Small intestine (tissue), 16 donors: ENCODE data around the gene SPATA45. TPM values are rescaled to one million over a fixed set of nuclear protein-coding genes. Genes with fewer than 3 reads are reported as not detected.

Experiments used
- DNase-seq, 2 donors: peaks; one replicate each; pipeline versions ENCODE4 v3.0.0 to v3.0.0-alpha.2; 2013
- FAIRE-seq: peaks from 2 replicates; lab custom pipeline; 2012; peaks lifted over from hg19 to GRCh38; lab: Jason Lieb, UNC
- H3K27ac ChIP-seq, 3 donors: one replicate each; pipeline ENCODE4 v1.5.1; 2013; ENCODE audit warnings: low read length in 2 of 3, mild to moderate bottlenecking in 2 of 3, control low read depth in 1 of 3, inconsistent platforms in 1 of 3, low read depth in 1 of 3, moderate library complexity in 1 of 3
- H3K27me3 ChIP-seq, 3 donors: one replicate each; pipeline ENCODE4 v1.6.1; 2013; ENCODE audit warnings: low read length in 3 of 3, inconsistent platforms in 1 of 3; ENCODE audit not compliant: control insufficient read depth in 3 of 3, insufficient read depth in 3 of 3
- H3K36me3 ChIP-seq, 3 donors: one replicate each; pipeline ENCODE4 v1.6.1; 2013; ENCODE audit warnings: low read length in 3 of 3, inconsistent platforms in 1 of 3, low read depth in 1 of 3, mild to moderate bottlenecking in 1 of 3, moderate library complexity in 1 of 3; ENCODE audit not compliant: control insufficient read depth in 3 of 3, insufficient read depth in 2 of 3
- H3K4me1 ChIP-seq, 3 donors: one replicate each; pipeline ENCODE4 v1.6.1; 2013; ENCODE audit warnings: low read length in 2 of 3, inconsistent platforms in 1 of 3, low read depth in 1 of 3, mild to moderate bottlenecking in 1 of 3, moderate library complexity in 1 of 3; ENCODE audit not compliant: control insufficient read depth in 3 of 3, insufficient read depth in 2 of 3
- H3K4me3 ChIP-seq, 3 donors: one replicate each; pipeline ENCODE4 v1.5.1; 2013; ENCODE audit warnings: low read length in 3 of 3, control low read depth in 1 of 3, inconsistent platforms in 1 of 3, low read depth in 1 of 3, mild to moderate bottlenecking in 1 of 3, moderate library complexity in 1 of 3
- H3K9me3 ChIP-seq, 2 donors: one replicate each; pipeline ENCODE4 v1.6.1; 2013; ENCODE audit warnings: low read depth in 1 of 2, low read length in 1 of 2; ENCODE audit not compliant: control insufficient read depth in 2 of 2, insufficient read depth in 1 of 2
- WGBS, 3 donors: extraction: QIAGEN DNeasy Blood & Tissue Kit; methylation state at CpG; one replicate each; pipeline ENCODE4 v1.1.7; 2013; 5-methylcytosine and 5-hydroxymethylcytosine counted together
- long read RNA-seq, 10 donors: transcript quantifications; one replicate each; lab custom pipeline, GENCODE V29; 2026
- polyA plus RNA-seq, 4 donors: library from polyadenylated mRNA; stranded (reverse) in 3 of 4; unstranded in 1 of 4; fragments of 200-250 nt in 3 of 4; fragments of 120-200 nt in 1 of 4; gene quantifications; one replicate each; pipeline versions ENCODE4 v1.2.1 to v1.2.3, GENCODE V29; 2013
- donor health status: healthy with polysubstance abuse.
- donor health status: control.
- donor health status: control.
- donor health status: Bipolar disorder and iron deficiency.
- donor health status: healthy.

Gene SPATA45
- under 1 TPM in 1 of 4 donors, not detected in 3; 0.19 TPM for polyA plus RNA-seq
- long read RNA-seq, donor 1 = 0 reads
- long read RNA-seq, donor 2 = 0 reads
- long read RNA-seq, donor 3 = 0 reads
- long read RNA-seq, donor 4 = 0 reads
- long read RNA-seq, donor 5 = 0 reads
- long read RNA-seq, donor 6 = 0 reads
- long read RNA-seq, donor 7 = 0 reads
- long read RNA-seq, donor 8 = 0 reads
- long read RNA-seq, donor 9 = 0 reads
- long read RNA-seq, donor 10 = 0 reads

DNA sequence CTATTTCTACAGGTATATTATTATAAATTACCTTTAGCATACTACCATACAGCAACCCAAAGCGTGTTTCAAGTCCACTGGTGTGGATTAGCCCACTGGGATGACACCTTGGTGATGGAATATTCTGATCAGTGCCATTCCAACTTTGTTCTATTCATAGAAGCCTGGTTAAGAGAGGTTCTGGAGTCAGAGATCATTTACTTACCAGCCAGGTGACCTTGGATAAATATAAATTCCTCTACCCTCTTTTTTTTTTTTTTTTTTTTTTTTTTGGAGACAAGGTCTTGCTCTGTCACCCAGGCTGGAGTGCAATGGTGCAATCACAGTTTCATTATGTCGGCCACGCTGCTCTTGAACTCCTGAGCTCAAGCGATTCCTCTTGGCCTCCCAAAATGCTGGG is at the start of gene SPATA45:
TSS of gene SPATA45 (minus strand) at position 101 of the 400 bp plus-strand sequence. CDS start 11,500 bp downstream, outside the sequence.
- WGBS, 3 donors = 93 to 98% (median 93%) methylated on average over 4 of the region's 4 CpGs
- H3K27ac ChIP-seq = no peak within 1 kb of the TSS
- H3K4me1 ChIP-seq = no peaks in the 10 kb centered on the region
- H3K36me3 ChIP-seq = no peaks in the 10 kb centered on the region
- FAIRE-seq (no peak), DNase-seq (no peak)
- H3K4me3 ChIP-seq = no peak within 1 kb of the TSS
- H3K9me3 ChIP-seq = peaks cover 0 to 12% of the 10 kb centered on the region in 2 donors
- H3K27me3 ChIP-seq = no peaks in the 10 kb centered on the region

DNA sequence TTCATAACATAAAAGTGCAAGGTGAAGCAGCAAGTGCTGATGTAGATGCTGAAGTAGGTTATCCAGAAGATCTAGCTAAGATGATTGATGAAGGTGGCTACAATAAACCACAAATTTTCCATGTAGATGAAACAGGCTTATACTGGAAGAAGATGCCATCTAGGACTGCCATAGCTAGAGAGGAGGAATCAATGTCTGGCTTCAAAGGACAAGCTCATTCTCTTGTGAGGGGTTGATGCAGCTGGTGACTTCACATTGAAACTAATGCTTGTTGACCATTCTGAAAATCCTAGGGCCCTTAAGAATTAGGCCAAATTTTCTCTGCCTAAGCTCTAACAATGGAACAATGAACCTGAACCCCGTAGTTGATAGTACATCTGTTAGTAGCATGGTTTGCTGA is 44.7 kb upstream of the SPATA45 start:
- Histone ChIP-seq H3K36me3 (peaks cover 6 to 25% (median 14%) of the 10 kb centered on the region in 3 donors), H3K4me3 (no peak overlapping the region), H3K9me3 (no peaks in the 10 kb centered on the region), H3K27me3 (no peaks in the 10 kb centered on the region), H3K4me1 (no peaks in the 10 kb centered on the region), H3K27ac (no peak overlapping the region)
- FAIRE-seq (no peak), DNase-seq (no peak)
- 94 to 96% (median 95%) methylated on average over 1 of the region's 1 CpG for WGBS, 3 donors

DNA sequence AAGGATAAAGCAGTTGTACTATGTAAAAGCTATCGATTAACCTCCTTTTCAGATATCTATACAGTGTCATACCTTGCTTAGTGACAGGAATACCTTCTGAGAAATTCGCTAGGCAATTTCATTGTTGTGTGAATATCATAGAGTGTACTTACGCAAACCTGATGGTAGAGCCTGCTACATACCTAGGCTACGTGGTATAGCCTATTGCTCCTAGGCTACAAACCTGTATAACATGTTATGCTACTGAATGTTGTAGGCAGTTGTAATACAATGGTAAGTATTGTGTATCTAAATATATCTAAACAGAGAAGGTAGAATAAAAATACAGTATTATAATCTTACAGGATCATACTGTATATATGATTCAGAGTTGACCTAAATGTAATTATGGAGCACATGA is 37.1 kb upstream of the SPATA45 start:
- Histone ChIP-seq H3K27ac (no peak overlapping the region), H3K27me3 (no peaks in the 10 kb centered on the region), H3K4me3 (no peak overlapping the region), H3K4me1 (no peaks in the 10 kb centered on the region), H3K9me3 (no peaks in the 10 kb centered on the region), H3K36me3 (peaks cover 2 to 32% (median 8%) of the 10 kb centered on the region in 3 donors)
- no peak for FAIRE-seq
- 81 to 86% (median 85%) methylated on average over 4 of the region's 4 CpGs for WGBS, 3 donors
- no peak for DNase-seq

DNA sequence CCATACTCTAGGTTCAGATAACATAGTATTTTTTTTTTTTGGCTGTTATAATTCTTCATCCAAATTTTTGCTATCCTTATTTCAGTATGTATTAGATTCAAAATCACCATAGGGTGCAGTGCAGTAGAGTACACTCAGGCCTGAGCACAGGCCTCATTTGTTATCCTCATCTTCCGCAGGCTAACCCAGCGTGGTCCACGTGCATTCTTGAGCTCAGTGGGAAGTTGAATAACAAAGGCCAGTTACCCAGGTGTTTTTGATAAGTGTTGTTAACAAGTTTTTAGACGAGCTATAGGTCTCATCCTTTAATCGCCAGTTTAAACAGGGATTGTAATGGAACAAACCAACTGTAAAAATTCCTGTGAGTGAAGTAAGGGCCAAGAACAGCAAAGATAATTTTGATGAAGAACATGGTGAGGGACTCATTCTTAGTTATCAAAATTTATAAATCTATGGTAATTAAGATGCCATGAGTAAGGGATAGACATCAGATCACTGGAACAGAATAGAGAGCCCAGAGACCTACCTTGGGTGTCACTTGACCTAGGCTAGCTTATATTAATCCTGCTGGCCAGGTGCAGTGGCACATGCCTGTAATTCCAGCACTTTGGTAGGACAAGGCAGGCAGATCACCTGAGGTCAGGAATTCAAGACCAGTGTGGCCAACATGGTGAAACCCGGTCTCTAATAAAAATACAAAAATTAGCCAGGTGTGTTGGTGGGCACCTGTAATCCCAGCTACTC is 32.7 kb upstream of the SPATA45 start:
- H3K36me3 ChIP-seq = peaks cover 2 to 30% (median 5%) of the 10 kb centered on the region in 3 donors
- H3K27ac ChIP-seq = no peak overlapping the region
- no peak for FAIRE-seq
- no peaks in the 10 kb centered on the region for H3K9me3 ChIP-seq
- no peak for DNase-seq
- 89 to 92% (median 89%) methylated on average over 6 of the region's 6 CpGs for WGBS, 3 donors
- no peaks in the 10 kb centered on the region for H3K4me1 ChIP-seq
- no peaks in the 10 kb centered on the region for H3K27me3 ChIP-seq
- no peak overlapping the region for H3K4me3 ChIP-seq

DNA sequence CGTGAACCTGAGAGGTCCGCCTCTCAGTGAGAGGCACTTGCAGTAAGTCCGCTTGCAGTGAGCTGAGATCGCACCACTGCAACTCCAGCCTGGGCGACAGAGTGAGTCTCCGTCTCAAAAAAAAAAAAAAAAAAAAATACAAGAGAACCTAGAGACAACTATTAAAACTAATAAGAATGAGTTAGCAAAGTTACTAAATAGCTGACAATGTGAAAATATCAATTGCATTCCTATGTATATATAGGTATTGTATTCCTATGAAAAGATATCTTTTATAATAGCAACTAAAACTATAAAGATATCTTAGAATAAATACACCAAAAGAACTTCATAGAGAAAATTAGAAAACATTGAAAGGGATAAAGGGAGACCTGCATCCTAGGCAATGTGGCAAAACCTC is 31.0 kb upstream of the SPATA45 start:
- Histone ChIP-seq H3K36me3 (peaks cover under 1 to 32% (median 6%) of the 10 kb centered on the region in 3 donors), H3K27me3 (no peaks in the 10 kb centered on the region), H3K27ac (no peak overlapping the region), H3K4me3 (no peak overlapping the region), H3K4me1 (no peaks in the 10 kb centered on the region), H3K9me3 (no peaks in the 10 kb centered on the region)
- no peak for DNase-seq
- WGBS, 3 donors = 96 to 98% (median 98%) methylated on average over 6 of the region's 6 CpGs
- FAIRE-seq = no peak

DNA sequence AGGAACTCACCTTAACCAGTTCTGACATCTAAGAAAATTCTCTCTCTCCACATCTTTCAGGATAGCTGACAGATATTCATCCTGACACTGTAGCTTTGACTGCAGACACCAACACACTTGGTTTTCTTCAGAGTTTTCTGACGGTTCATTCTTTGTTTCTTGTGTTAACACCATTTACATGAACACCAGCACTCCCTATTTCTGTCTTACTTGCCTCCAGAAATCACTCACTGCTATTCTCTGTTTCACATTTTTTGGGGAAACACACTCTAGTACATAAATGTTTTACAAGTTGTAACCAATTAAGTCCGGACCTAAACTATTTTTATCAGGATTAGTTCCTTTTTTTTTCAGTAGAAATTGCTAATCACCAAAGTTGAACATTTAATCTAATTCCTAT is 26.1 kb upstream of the SPATA45 start:
- no peak for DNase-seq
- H3K36me3 ChIP-seq = peaks cover 2 to 37% (median 9%) of the 10 kb centered on the region in 3 donors
- WGBS, 3 donors = 70 to 71% (median 71%) methylated on average over 2 of the region's 2 CpGs
- H3K27me3 ChIP-seq = no peaks in the 10 kb centered on the region
- no peaks in the 10 kb centered on the region for H3K9me3 ChIP-seq
- FAIRE-seq = no peak
- no peaks in the 10 kb centered on the region for H3K4me1 ChIP-seq
- no peak overlapping the region for H3K4me3 ChIP-seq
- H3K27ac ChIP-seq = no peak overlapping the region

DNA sequence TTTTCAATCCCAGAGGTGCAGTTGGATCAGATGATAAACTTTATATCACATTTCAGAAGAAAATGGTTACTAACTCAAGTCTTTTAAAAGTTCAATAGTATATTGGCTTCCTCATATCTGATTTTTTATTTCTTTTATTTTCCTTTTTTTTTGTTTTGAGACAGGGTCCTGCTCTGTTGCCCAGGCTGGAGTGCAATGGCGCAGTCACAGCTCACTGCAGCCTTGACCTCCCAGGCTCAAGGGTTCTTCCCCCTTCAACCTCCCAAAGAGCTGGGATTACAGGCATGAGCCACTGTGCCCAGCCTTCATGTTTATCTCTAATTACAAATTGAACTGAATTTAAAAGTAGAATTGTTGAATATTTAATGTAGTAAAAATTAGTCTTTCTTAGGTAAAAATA is 24.5 kb upstream of the SPATA45 start:
- 100% methylated on average over 1 of the region's 1 CpG for WGBS, 3 donors
- H3K4me3 ChIP-seq = no peak overlapping the region
- no peaks in the 10 kb centered on the region for H3K27me3 ChIP-seq
- H3K27ac ChIP-seq = no peak overlapping the region
- peaks cover 2 to 39% (median 9%) of the 10 kb centered on the region in 3 donors for H3K36me3 ChIP-seq
- no peaks in the 10 kb centered on the region for H3K4me1 ChIP-seq
- H3K9me3 ChIP-seq = no peaks in the 10 kb centered on the region
- DNase-seq (no peak), FAIRE-seq (no peak)

DNA sequence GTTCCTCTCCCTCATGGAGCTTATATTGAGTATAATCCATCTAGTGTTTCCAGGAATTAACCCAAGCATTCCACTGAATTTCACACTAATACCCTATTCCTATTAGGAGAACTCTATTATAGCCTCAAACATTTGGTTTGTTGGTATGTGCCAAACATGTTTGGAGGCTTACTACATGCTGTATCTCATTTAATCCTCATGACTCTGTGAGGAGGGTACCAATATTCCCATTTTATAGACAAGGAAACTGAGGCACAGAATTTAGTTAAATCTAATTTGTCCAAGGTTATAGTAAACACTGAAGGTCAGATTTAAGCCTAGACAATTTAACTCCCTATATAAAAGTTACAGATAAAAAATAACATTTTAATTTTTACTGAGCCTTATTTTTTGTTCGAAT is 19.7 kb upstream of the SPATA45 start:
- Histone ChIP-seq H3K27me3 (no peaks in the 10 kb centered on the region), H3K27ac (no peak overlapping the region), H3K36me3 (peaks cover 0 to 30% (median 4%) of the 10 kb centered on the region in 3 donors), H3K4me1 (no peaks in the 10 kb centered on the region), H3K9me3 (no peaks in the 10 kb centered on the region), H3K4me3 (no peak overlapping the region)
- FAIRE-seq (no peak), DNase-seq (no peak)
- 58 to 96% (median 88%) methylated on average over 1 of the region's 1 CpG for WGBS, 3 donors
